Stimulated activated CD4-positive, alpha-beta T cell treated with anti-CD3 and anti-CD28 coated beads, TNF-alpha, amount 100 ng/mL, for 48 hours (primary cell): Measurements from ENCODE around the gene SPANXA1.
"Not testable (repeated sequence)": the region's sequence is repeated elsewhere in the genome, so short reads cannot be mapped to it uniquely, and the experiment has no call there.

Experiments used
- DNase-seq, 3 donors: peaks; one replicate each; pipeline ENCODE4 v3.0.0-alpha.2; 2020; ENCODE audit warnings: low read depth in 3 of 3

SPANXA1 gene, protein sequence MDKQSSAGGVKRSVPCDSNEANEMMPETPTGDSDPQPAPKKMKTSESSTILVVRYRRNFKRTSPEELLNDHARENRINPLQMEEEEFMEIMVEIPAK

GRCh38 chrX:141584638-141585037 lies at the start of gene SPANXA1:
Gene SPANXA1 (minus strand): TSS chrX:141584738. CDS start chrX:141584678, 60 bp downstream.
- DNase-seq, result not testable (repeated sequence)

DNA sequence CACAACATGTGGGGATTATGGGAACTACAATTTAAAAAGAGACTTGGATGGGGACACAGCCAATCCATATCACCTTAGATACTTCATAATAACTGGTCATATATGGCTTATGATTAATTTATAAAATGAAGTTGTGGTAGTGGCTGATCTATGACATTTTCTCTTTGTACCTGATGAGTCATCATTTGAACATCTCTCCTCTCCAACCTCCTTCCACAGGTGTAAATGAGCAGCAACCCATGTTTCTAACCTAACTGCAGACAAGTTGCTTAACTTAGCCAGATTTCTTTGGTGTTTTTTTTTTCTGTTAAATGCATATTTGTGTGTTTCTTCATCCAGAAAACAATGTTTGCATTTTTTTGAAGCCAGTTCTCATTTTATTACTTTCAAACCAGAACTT lies 47.6 kb upstream of the SPANXA1 start:
- DNase-seq, result no peak

GRCh38 chrX:141619336-141619735 lies 34.8 kb upstream of the SPANXA1 start:
- no peak for DNase-seq

DNA sequence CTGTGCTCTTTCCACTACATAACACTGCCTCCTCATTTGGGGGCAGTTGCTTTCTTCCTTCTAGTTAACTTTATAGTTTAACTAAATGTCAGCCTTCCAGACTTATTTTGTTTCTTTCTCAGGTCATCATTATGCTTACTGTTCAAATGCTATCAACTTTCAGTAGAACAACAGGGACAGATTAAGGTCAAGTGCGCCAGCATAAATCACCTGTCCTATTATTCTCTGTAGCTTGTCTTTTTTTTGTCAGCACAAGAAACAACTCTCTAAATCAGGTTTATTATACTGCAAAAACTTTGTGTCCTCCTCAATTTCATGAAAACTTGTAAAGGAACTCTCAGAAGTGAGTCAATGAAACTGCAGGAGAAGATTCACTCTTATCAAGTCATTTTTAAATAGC lies 24.6 kb upstream of the SPANXA1 start:
- no peak for DNase-seq

- not testable (repeated sequence) for DNase-seq
Measured at GRCh38 chrX:141589408-141589807, 4.9 kb upstream of the SPANXA1 start, which contains the start of gene SPANXA2. Gene SPANXA2 (plus strand): TSS chrX:141589708. CDS start chrX:141589768, 60 bp downstream.

DNA sequence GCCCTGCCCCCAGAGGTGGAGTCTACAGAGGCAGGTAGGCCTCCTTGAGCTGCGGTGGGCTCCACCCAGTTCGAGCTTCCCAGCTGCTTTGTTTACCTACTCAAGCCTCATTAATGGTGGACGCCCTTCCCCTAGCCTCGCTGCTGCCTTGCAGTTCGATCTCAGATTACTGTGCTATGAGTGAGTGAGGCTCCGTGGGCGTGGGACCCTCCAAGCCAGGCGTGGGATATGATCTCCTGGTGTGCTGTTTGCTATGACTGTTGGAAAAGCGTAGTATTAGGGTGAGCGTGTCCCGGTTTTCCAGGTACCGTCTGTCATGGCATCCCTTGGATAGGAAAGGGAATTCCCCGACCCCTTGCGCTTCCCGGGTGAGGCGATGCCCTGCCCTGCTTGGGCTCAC lies 42.0 kb downstream of the SPANXA1 start:
- not testable (repeated sequence) for DNase-seq
